Activated CD8-positive, alpha-beta T cell treated with anti-CD3 and anti-CD28 coated beads for 36 hours (primary cell): ENCODE data around the gene CRX. TPM values are rescaled to one million over a fixed set of nuclear protein-coding genes. Genes with fewer than 3 reads are reported as not detected.

Source experiments
- ATAC-seq: fragments of 200-7000 bp; cut with Tn5 transposase; one replicate; pipeline ENCODE4 v1.10.0; 2021; ENCODE audit warnings: mild to moderate bottlenecking, moderate library complexity
- CTCF ChIA-PET: fragments of 350-600 bp; sonication (Branson Sonifier 250); formaldehyde crosslinking; loops from one replicate; lab custom pipeline; 2021; ENCODE audit warnings: antibody characterized with exemption; lab: Charles Lee
- POLR2A ChIA-PET: fragments of 350-600 bp; sonication (Branson Sonifier 250); formaldehyde crosslinking; loops from one replicate; lab custom pipeline; 2021; ENCODE audit warnings: antibody characterized with exemption; lab: Charles Lee
- DNase-seq: peaks from one replicate; pipeline ENCODE4 v3.0.0-alpha.2; 2020
- H3K27ac Mint-ChIP-seq: one replicate; pipeline ENCODE4 v1.8.0; 2021; ENCODE audit warnings: mild to moderate bottlenecking, mixed read lengths
- H3K27me3 Mint-ChIP-seq: one replicate; pipeline ENCODE4 v1.8.0; 2021; ENCODE audit warnings: mixed read lengths
- H3K36me3 Mint-ChIP-seq: one replicate; pipeline ENCODE4 v1.8.0; 2021; ENCODE audit warnings: low read depth, mixed read lengths
- H3K4me1 Mint-ChIP-seq: one replicate; pipeline ENCODE4 v1.8.0; 2021; ENCODE audit warnings: low read depth, mixed read lengths
- H3K4me3 Mint-ChIP-seq: one replicate; pipeline ENCODE4 v1.8.0; 2021; ENCODE audit warnings: mild to moderate bottlenecking, moderate library complexity, mixed read lengths
- H3K9me3 Mint-ChIP-seq: one replicate; pipeline ENCODE4 v1.8.0; 2021; ENCODE audit warnings: mixed read lengths
- CTCF ChIP-seq: fragments of 200-600 bp; IDR thresholded peaks from one replicate; pipeline ENCODE4 v1.8.0; 2022; ENCODE audit warnings: antibody characterized with exemption, mild to moderate bottlenecking
- intact Hi-C: fragments of 100-400 bp; cut with micrococcal nuclease; formaldehyde crosslinking; loops from one replicate; pipeline ENCODE4 v1.10.0; 2022
- total RNA-seq, 2 experiments: library from RNA; stranded (reverse); gene quantifications; one replicate each; pipeline ENCODE4 v1.2.3, GENCODE V29; 2021

The CRX gene
- total RNA-seq, 2 experiments from 2014 or later = not detected

- Mint-ChIP-seq H3K27me3 (peaks cover 4% of the 10 kb centered on the region), H3K9me3 (no peaks in the 10 kb centered on the region), H3K27ac (no peak overlapping the region), H3K4me3 (no peak overlapping the region), H3K4me1 (no peaks in the 10 kb centered on the region), H3K36me3 (no peaks in the 10 kb centered on the region)
- ATAC-seq = no peak
- DNase-seq = no peak
- intact Hi-C loops = no loop called here
- ChIA-PET CTCF (interaction anchor here (1.9 kb wide), 1 partner anchor 23 kb away, joined by 9 read pairs; no protein-coding TSS in a partner anchor), POLR2A (no interaction called here)
- TF ChIP-seq CTCF = no peak
Measured at GRCh38 chr19:47891622-47891922, 69.8 kb downstream of the CRX start.

GRCh38 chr19:47891923-47892666, 70.4 kb downstream of the CRX start:
- CTCF ChIA-PET = interaction anchor here (1.9 kb wide), 1 partner anchor 23 kb away, joined by 9 read pairs; no protein-coding TSS in a partner anchor
- TF ChIP-seq CTCF = no peak
- H3K27ac Mint-ChIP-seq = no peak overlapping the region

More at GRCh38 chr19:47891923-47892666, 70.4 kb downstream of the CRX start:
- H3K4me1 Mint-ChIP-seq = no peaks in the 10 kb centered on the region
- H3K27me3 Mint-ChIP-seq = peaks cover 4% of the 10 kb centered on the region
- H3K4me3 Mint-ChIP-seq = no peak overlapping the region
- ATAC-seq = no peak
- no peaks in the 10 kb centered on the region for H3K36me3 Mint-ChIP-seq
- H3K9me3 Mint-ChIP-seq = no peaks in the 10 kb centered on the region
- POLR2A ChIA-PET = no interaction called here
- intact Hi-C loops = no loop called here
- DNase-seq = no peak

Other genes with a start within 250 kb of the CRX start
- under 1 TPM; 0.29 to 0.41 TPM for gene ZNF541, start 248.8 kb upstream of the CRX start, total RNA-seq
- 1 to 10 TPM; 8.7 to 8.8 TPM for gene BICRA, start 212.8 kb upstream of the CRX start, total RNA-seq
- gene EHD2, start 108.5 kb upstream of the CRX start, total RNA-seq = 1 to 10 TPM; 1.1 to 1.4 TPM
- gene NOP53, start 76.4 kb upstream of the CRX start, total RNA-seq = 100 to 1,000 TPM; 300 to 301 TPM
- gene SELENOW, start 43.2 kb upstream of the CRX start, total RNA-seq = 100 to 1,000 TPM; 105 to 106 TPM
- gene TPRX1, start 17.4 kb upstream of the CRX start, total RNA-seq = not detected
- gene TPRX2, start 37.3 kb downstream of the CRX start, total RNA-seq = not detected
- gene SULT2A1, start 64.4 kb downstream of the CRX start, total RNA-seq = not detected
- gene BSPH1, start 170.2 kb downstream of the CRX start, total RNA-seq = not detected
- gene ELSPBP1, start 172.7 kb downstream of the CRX start, total RNA-seq = not detected
- gene CABP5, start 222.1 kb downstream of the CRX start, total RNA-seq = not detected